Measurements from ENCODE around the gene LHFPL5. TPM values are rescaled to one million over a fixed set of nuclear protein-coding genes. Genes with fewer than 3 reads are reported as not detected.

Gene LHFPL5
- total RNA-seq, 1 experiment from 2014 or later: not detected

GRCh38 chr6:35757456-35758123, 47.6 kb upstream of the LHFPL5 start (continued):
- TF ChIP-seq PRDM15 (CRISPR knock-in tag; IDR thresholded peaks at IDR 0.05) (no peak), TCF7 (CRISPR knock-in tag; IDR thresholded peaks at IDR 0.05; ENCODE audit: low read depth) (no peak), ATF3 (CRISPR knock-in tag; conservative IDR thresholded peaks at IDR 0.05) (no peak)

- ATAC-seq (no peak), DNase-seq (ENCODE audit: low spot score) (no peak)
- ChIA-PET CTCF (interaction anchor here (1.4 to 6.0 kb wide), 2 partner anchors 21 to 237 kb away, joined by 4 to 86 read pairs; partner anchors contain the start of gene ARMC12), POLR2A (no interaction called here)
- peaks cover 59% of the 10 kb centered on the region for H3K4me1 Mint-ChIP-seq
- peaks cover 6% of the 10 kb centered on the region; the same call in 1 of the 2 replicates for H3K36me3 Mint-ChIP-seq
- no peaks in the 10 kb centered on the region for H3K27me3 Mint-ChIP-seq (ENCODE audit: low read depth)
- 0 out of 2 replicates have a peak, but pooled peaks cover 4% of the 10 kb centered on the region for H3K9me3 Mint-ChIP-seq
- TF ChIP-seq ZNF423 (CRISPR knock-in tag; IDR thresholded peaks at IDR 0.05): no peak
- TF ChIP-seq PREB (CRISPR knock-in tag; IDR thresholded peaks at IDR 0.05; ENCODE audit: borderline replicate concordance): no peak
- no peak for TF ChIP-seq KAT7 (CRISPR knock-in tag; IDR thresholded peaks at IDR 0.05; ENCODE audit: borderline replicate concordance)
- TF ChIP-seq MAX (CRISPR knock-in tag; IDR thresholded peaks at IDR 0.05): no peak
- no peak for TF ChIP-seq AFF4 (CRISPR knock-in tag; IDR thresholded peaks at IDR 0.05; ENCODE audit: borderline replicate concordance)
- TF ChIP-seq ZNF317 (CRISPR knock-in tag; IDR thresholded peaks at IDR 0.05; ENCODE audit: borderline replicate concordance, low read depth): no peak
- TF ChIP-seq CDX4 (CRISPR knock-in tag; IDR thresholded peaks at IDR 0.05; ENCODE audit: borderline replicate concordance): no peak
- TF ChIP-seq ZNF396 (CRISPR knock-in tag; IDR thresholded peaks at IDR 0.05; ENCODE audit: borderline replicate concordance): no peak
- TF ChIP-seq ARID4B (CRISPR knock-in tag; IDR thresholded peaks at IDR 0.05; ENCODE audit: borderline replicate concordance): no peak
- TF ChIP-seq IRF2 (CRISPR knock-in tag; IDR thresholded peaks at IDR 0.05; ENCODE audit: borderline replicate concordance, low read depth): no peak
- TF ChIP-seq NR3C1 (CRISPR knock-in tag; conservative IDR thresholded peaks at IDR 0.05; ENCODE audit: low read depth): no peak
- no peak for TF ChIP-seq CBFB (CRISPR knock-in tag; IDR thresholded peaks at IDR 0.05; ENCODE audit: low read depth)
- TF ChIP-seq AR (CRISPR knock-in tag; IDR thresholded peaks at IDR 0.05): no peak
- no peak for TF ChIP-seq RELA (CRISPR knock-in tag; IDR thresholded peaks at IDR 0.05; ENCODE audit: borderline replicate concordance)
- no peak overlapping the region for H3K27ac Mint-ChIP-seq
- H3K4me3 Mint-ChIP-seq: no peak overlapping the region
Observed at GRCh38 chr6:35759426-35759825, 45.7 kb upstream of the LHFPL5 start.
